ENCODE data around the gene OAT. TPM values are rescaled to one million over a fixed set of nuclear protein-coding genes. Genes with fewer than 3 reads are reported as not detected.

OAT gene
- total and polyA plus RNA-seq, 4 donors: 105 to 235 (median 114) TPM

GRCh38 chr10:124417895-124418725, 613 bp downstream of the OAT start:
- Histone ChIP-seq H3K4me3 (ENCODE audit: low read length in 2 of 2) (peak overlapping the region; percentile 85 to 88), H3K4me1 (ENCODE audit: control insufficient read depth in 1 of 2, insufficient read depth in 2 of 2, low read length in 2 of 2) (peaks cover 0 to 2% of the 10 kb centered on the region in 2 donors), H3K27ac (ENCODE audit: low read depth in 1 of 2, low read length in 2 of 2) (peak overlapping the region; percentile 88 to 95), H3K9me3 (ENCODE audit: control insufficient read depth, low read length) (no peaks in the 10 kb centered on the region), H3K36me3 (ENCODE audit: control insufficient read depth in 1 of 2, insufficient read depth in 2 of 2, low read length in 1 of 2) (no peaks in the 10 kb centered on the region), H3K27me3 (ENCODE audit: control insufficient read depth in 1 of 2, insufficient read depth in 2 of 2, low read length in 1 of 2) (peaks cover 0 to 2% of the 10 kb centered on the region in 2 donors)
- ATAC-seq (ENCODE audit: low FRiP score) (peak; percentile 77), DNase-seq (peak; percentile 77 to 88)
- intact Hi-C loops (cut with DNase I): no loop called here
- 1% methylated on average over 47 to 64 of the region's 64 CpGs for WGBS, 2 donors

DNA sequence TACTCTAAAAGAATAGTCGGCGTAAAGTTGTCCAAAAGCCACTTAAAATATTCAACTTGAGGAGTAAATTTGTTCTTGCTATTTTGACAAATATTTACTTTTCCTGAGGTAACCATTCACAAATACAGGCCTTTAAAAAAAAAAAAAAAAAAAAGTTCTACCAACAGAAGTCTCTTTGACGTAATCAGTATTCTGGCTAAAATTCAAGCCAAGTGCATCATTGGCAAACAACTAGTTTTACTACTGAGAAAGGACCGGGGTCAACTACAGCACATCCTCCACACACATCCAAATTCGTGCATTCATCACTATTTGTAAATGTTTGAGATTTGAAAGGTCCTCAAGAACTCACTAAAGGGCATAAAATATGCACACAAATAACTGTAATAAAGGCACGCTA, 2.0 kb downstream of the OAT start:
- H3K27ac ChIP-seq (ENCODE audit: low read depth in 1 of 2, low read length in 2 of 2): peak overlapping the region in 1 of 2 donors; percentile 30
- H3K36me3 ChIP-seq (ENCODE audit: control insufficient read depth in 1 of 2, insufficient read depth in 2 of 2, low read length in 1 of 2): no peaks in the 10 kb centered on the region
- WGBS, 2 donors: 8 to 9% methylated on average over 6 of the region's 6 CpGs
- intact Hi-C loops (cut with DNase I): no loop called here
- peak overlapping the region in 1 of 2 donors; percentile 22 for H3K4me3 ChIP-seq (ENCODE audit: low read length in 2 of 2)
- no peaks in the 10 kb centered on the region for H3K9me3 ChIP-seq (ENCODE audit: control insufficient read depth, low read length)
- peaks cover 0 to 2% of the 10 kb centered on the region in 2 donors for H3K4me1 ChIP-seq (ENCODE audit: control insufficient read depth in 1 of 2, insufficient read depth in 2 of 2, low read length in 2 of 2)
- DNase-seq (no peak), ATAC-seq (ENCODE audit: low FRiP score) (no peak)
- H3K27me3 ChIP-seq (ENCODE audit: control insufficient read depth in 1 of 2, insufficient read depth in 2 of 2, low read length in 1 of 2): peaks cover 0 to 2% of the 10 kb centered on the region in 2 donors

DNA sequence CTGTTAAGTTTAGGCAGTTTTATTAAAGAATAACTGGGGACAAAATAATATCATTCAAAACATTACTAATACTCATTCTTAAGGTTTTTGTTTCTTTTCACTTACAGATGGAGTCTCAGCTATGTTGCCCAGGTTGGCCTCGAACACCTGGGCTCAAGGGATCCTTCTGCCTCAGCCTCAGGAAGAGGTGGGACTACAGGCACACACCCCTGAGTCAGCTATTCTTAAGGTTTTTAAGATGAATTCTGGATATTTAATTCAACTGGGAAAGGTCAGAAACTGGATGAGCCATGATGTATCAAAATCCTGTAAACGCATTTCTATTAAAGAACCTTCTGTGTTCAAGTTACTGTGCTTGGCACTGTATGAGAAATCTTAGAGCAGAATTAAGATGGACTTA, 3.5 kb downstream of the OAT start:
- WGBS, 2 donors: 4 to 10% methylated on average over 2 of the region's 2 CpGs
- Histone ChIP-seq H3K4me1 (ENCODE audit: control insufficient read depth in 1 of 2, insufficient read depth in 2 of 2, low read length in 2 of 2) (peaks cover 0 to 4% of the 10 kb centered on the region in 2 donors), H3K4me3 (ENCODE audit: low read length in 2 of 2) (no peak overlapping the region), H3K27me3 (ENCODE audit: control insufficient read depth in 1 of 2, insufficient read depth in 2 of 2, low read length in 1 of 2) (peaks cover 0 to 2% of the 10 kb centered on the region in 2 donors), H3K36me3 (ENCODE audit: control insufficient read depth in 1 of 2, insufficient read depth in 2 of 2, low read length in 1 of 2) (peaks cover 0 to 3% of the 10 kb centered on the region in 2 donors), H3K27ac (ENCODE audit: low read depth in 1 of 2, low read length in 2 of 2) (peak overlapping the region; percentile 3 to 80), H3K9me3 (ENCODE audit: control insufficient read depth, low read length) (no peaks in the 10 kb centered on the region)
- intact Hi-C loops (cut with DNase I): no loop called here
- ATAC-seq (ENCODE audit: low FRiP score) (no peak), DNase-seq (no peak)

DNA sequence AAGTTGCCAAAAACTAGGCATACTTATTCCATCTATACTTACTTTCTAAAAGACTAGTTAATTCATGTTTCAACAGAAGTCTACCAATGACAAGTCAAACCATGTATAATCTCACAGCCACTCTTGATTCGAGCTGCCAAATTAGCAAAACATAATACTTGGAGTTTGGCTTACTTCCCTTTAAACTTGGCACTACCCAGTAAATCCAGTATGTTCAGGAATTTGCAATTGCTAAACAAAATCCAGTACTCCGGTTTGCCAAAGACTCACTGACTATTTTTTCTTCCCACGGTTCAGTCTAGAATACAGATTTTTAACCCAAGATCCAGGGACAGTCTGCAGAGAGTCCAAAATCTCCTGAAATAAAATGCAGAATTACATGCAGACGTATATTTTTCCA, 4.6 kb downstream of the OAT start:
- Histone ChIP-seq H3K27me3 (ENCODE audit: control insufficient read depth in 1 of 2, insufficient read depth in 2 of 2, low read length in 1 of 2) (peaks cover 0 to 2% of the 10 kb centered on the region in 2 donors), H3K27ac (ENCODE audit: low read depth in 1 of 2, low read length in 2 of 2) (no peak overlapping the region), H3K4me1 (ENCODE audit: control insufficient read depth in 1 of 2, insufficient read depth in 2 of 2, low read length in 2 of 2) (peaks cover 0 to 4% of the 10 kb centered on the region in 2 donors), H3K36me3 (ENCODE audit: control insufficient read depth in 1 of 2, insufficient read depth in 2 of 2, low read length in 1 of 2) (peaks cover 0 to 3% of the 10 kb centered on the region in 2 donors), H3K4me3 (ENCODE audit: low read length in 2 of 2) (no peak overlapping the region), H3K9me3 (ENCODE audit: control insufficient read depth, low read length) (no peaks in the 10 kb centered on the region)
- WGBS, 2 donors: 2 to 4% methylated on average over 4 of the region's 4 CpGs
- intact Hi-C loops (cut with DNase I): no loop called here
- ATAC-seq (ENCODE audit: low FRiP score): no peak
- DNase-seq: no peak

GRCh38 chr10:124409696-124410095, 9.0 kb downstream of the OAT start:
- intact Hi-C loops (cut with DNase I): no loop called here
- DNase-seq: no peak
- no peak overlapping the region for H3K27ac ChIP-seq (ENCODE audit: low read depth in 1 of 2, low read length in 2 of 2)
- no peak for ATAC-seq (ENCODE audit: low FRiP score)
- H3K4me1 ChIP-seq (ENCODE audit: control insufficient read depth in 1 of 2, insufficient read depth in 2 of 2, low read length in 2 of 2): peaks cover 0 to 2% of the 10 kb centered on the region in 2 donors
- peaks cover 3 to 5% of the 10 kb centered on the region in 2 donors for H3K36me3 ChIP-seq (ENCODE audit: control insufficient read depth in 1 of 2, insufficient read depth in 2 of 2, low read length in 1 of 2)
- no peak overlapping the region for H3K4me3 ChIP-seq (ENCODE audit: low read length in 2 of 2)
- H3K9me3 ChIP-seq (ENCODE audit: control insufficient read depth, low read length): no peaks in the 10 kb centered on the region
- no peaks in the 10 kb centered on the region for H3K27me3 ChIP-seq (ENCODE audit: control insufficient read depth in 1 of 2, insufficient read depth in 2 of 2, low read length in 1 of 2)

DNA sequence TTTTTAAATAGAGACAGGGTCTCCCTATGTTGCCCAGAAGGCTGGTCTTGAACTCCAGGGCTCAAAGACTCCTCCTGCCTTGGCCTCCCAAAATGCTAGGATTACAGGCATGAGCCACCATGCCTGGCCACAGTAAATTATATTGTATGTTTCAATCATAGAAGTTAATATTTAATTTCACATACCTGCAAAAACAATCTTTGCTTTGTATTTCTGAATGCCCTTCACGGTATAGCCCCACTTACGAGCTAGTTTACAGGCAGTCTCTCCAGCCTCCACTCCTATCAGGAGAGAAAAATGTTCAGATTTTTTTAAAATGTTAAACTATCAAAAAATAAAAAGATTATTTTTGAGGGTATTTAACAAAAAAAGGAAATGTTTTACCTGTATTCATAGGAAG, 10.4 kb downstream of the OAT start:
- ATAC-seq (ENCODE audit: low FRiP score): no peak
- Histone ChIP-seq H3K4me3 (ENCODE audit: low read length in 2 of 2) (no peak overlapping the region), H3K27ac (ENCODE audit: low read depth in 1 of 2, low read length in 2 of 2) (no peak overlapping the region), H3K36me3 (ENCODE audit: control insufficient read depth in 1 of 2, insufficient read depth in 2 of 2, low read length in 1 of 2) (peaks cover 3 to 8% of the 10 kb centered on the region in 2 donors), H3K27me3 (ENCODE audit: control insufficient read depth in 1 of 2, insufficient read depth in 2 of 2, low read length in 1 of 2) (no peaks in the 10 kb centered on the region), H3K9me3 (ENCODE audit: control insufficient read depth, low read length) (no peaks in the 10 kb centered on the region), H3K4me1 (ENCODE audit: control insufficient read depth in 1 of 2, insufficient read depth in 2 of 2, low read length in 2 of 2) (peaks cover 0 to 2% of the 10 kb centered on the region in 2 donors)
- DNase-seq: no peak
- 83 to 91% methylated on average over 2 of the region's 2 CpGs for WGBS, 2 donors
- intact Hi-C loops (cut with DNase I): no loop called here

- no peaks in the 10 kb centered on the region for H3K9me3 ChIP-seq (ENCODE audit: control insufficient read depth, low read length)
- H3K27ac ChIP-seq (ENCODE audit: low read depth in 1 of 2, low read length in 2 of 2): no peak overlapping the region
- H3K36me3 ChIP-seq (ENCODE audit: control insufficient read depth in 1 of 2, insufficient read depth in 2 of 2, low read length in 1 of 2): peaks cover 7 to 8% of the 10 kb centered on the region in 2 donors
- no peak for ATAC-seq (ENCODE audit: low FRiP score)
- DNase-seq: no peak
- no peak overlapping the region for H3K4me3 ChIP-seq (ENCODE audit: low read length in 2 of 2)
- no peaks in the 10 kb centered on the region for H3K27me3 ChIP-seq (ENCODE audit: control insufficient read depth in 1 of 2, insufficient read depth in 2 of 2, low read length in 1 of 2)
- WGBS, 2 donors: 84 to 88% methylated on average over 2 of the region's 2 CpGs
- intact Hi-C loops (cut with DNase I): no loop called here
- peaks cover 0 to 2% of the 10 kb centered on the region in 2 donors for H3K4me1 ChIP-seq (ENCODE audit: control insufficient read depth in 1 of 2, insufficient read depth in 2 of 2, low read length in 2 of 2)
Observed at GRCh38 chr10:124407456-124407855, 11.3 kb downstream of the OAT start.

DNA sequence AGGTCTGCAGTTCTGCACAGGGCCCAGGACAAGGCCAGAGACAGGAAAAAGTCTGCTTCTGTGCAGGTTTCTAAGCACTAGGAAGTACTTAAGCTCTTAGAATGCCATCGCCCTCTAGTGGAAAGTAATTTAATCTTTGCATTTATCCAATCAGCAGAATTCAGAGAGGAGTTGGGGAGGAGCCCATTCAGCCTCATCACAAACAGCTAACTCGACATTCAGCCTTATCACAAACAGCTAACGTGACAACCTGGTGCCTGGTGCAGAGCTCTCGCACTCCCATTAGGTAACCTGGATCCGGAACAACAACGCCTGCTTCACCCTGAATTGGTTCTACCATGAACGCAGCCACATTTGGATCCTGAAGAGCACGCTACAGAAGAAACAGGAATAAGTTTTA, 15.2 kb downstream of the OAT start:
- DNase-seq: peak in 1 of 2 donors; percentile 25
- no peaks in the 10 kb centered on the region for H3K9me3 ChIP-seq (ENCODE audit: control insufficient read depth, low read length)
- no peaks in the 10 kb centered on the region for H3K27me3 ChIP-seq (ENCODE audit: control insufficient read depth in 1 of 2, insufficient read depth in 2 of 2, low read length in 1 of 2)
- no peaks in the 10 kb centered on the region for H3K4me1 ChIP-seq (ENCODE audit: control insufficient read depth in 1 of 2, insufficient read depth in 2 of 2, low read length in 2 of 2)
- no peak overlapping the region for H3K4me3 ChIP-seq (ENCODE audit: low read length in 2 of 2)
- no peak for ATAC-seq (ENCODE audit: low FRiP score)
- intact Hi-C loops (cut with DNase I): no loop called here
- no peak overlapping the region for H3K27ac ChIP-seq (ENCODE audit: low read depth in 1 of 2, low read length in 2 of 2)
- H3K36me3 ChIP-seq (ENCODE audit: control insufficient read depth in 1 of 2, insufficient read depth in 2 of 2, low read length in 1 of 2): peaks cover 10 to 13% of the 10 kb centered on the region in 2 donors
- 56 to 57% methylated on average over 8 of the region's 8 CpGs for WGBS, 2 donors

- H3K27ac ChIP-seq (ENCODE audit: low read depth in 1 of 2, low read length in 2 of 2): no peak overlapping the region
- no peaks in the 10 kb centered on the region for H3K9me3 ChIP-seq (ENCODE audit: control insufficient read depth, low read length)
- intact Hi-C loops (cut with DNase I): no loop called here
- DNase-seq (no peak), ATAC-seq (ENCODE audit: low FRiP score) (no peak)
- H3K36me3 ChIP-seq (ENCODE audit: control insufficient read depth in 1 of 2, insufficient read depth in 2 of 2, low read length in 1 of 2): peaks cover 10 to 11% of the 10 kb centered on the region in 2 donors
- H3K4me1 ChIP-seq (ENCODE audit: control insufficient read depth in 1 of 2, insufficient read depth in 2 of 2, low read length in 2 of 2): no peaks in the 10 kb centered on the region
- no peak overlapping the region for H3K4me3 ChIP-seq (ENCODE audit: low read length in 2 of 2)
- no peaks in the 10 kb centered on the region for H3K27me3 ChIP-seq (ENCODE audit: control insufficient read depth in 1 of 2, insufficient read depth in 2 of 2, low read length in 1 of 2)
- 66 to 78% methylated on average over 2 of the region's 2 CpGs for WGBS, 2 donors
Observed at GRCh38 chr10:124402273-124402672, 16.4 kb downstream of the OAT start.
